ENCODE data around the gene SIVA1.

The SIVA1 gene

DNA sequence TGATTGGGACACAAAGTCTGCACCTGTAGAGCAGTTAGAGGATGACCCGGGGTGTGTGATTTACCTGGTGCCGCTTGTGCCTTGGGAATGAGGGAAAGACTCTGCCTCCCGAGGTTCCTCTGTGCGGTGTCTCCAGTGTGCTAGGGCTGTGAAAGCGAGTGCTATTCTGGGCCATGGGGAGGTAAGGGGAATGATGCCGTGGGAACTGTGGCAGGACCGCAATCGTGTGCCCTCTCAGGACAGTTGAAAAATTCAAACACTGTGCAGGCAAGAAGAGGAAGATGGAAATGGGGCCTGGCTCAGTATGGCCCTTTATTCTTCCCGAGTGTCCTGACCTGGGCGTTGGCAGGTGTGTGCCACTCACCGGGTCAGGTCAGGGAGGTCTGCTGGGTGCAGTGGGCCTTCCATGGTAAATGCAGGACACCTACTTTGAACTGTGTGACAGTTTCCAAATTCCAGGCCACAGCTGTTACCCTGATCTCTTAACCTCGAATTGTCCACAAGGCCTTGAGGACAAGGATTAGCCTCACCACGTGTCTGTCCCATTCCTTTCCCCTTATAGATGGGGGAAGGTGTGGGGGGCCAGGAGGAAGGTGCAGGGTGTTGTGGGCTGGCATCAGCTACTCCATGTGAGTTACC lies 1.4 kb downstream of the SIVA1 start:
- peak overlapping the region; percentile 95 for H3K4me2 ChIP-seq (ENCODE audit: low read length)
- peaks cover 3% of the 10 kb centered on the region for H3K79me2 ChIP-seq
- peak overlapping the region; percentile 99 for H3K4me3 ChIP-seq (ENCODE audit: low read depth, low read length)
- no peaks in the 10 kb centered on the region for H3K9me3 ChIP-seq (ENCODE audit: control insufficient read depth, low read length)
- no peaks in the 10 kb centered on the region for H3K27me3 ChIP-seq (ENCODE audit: control insufficient read depth, insufficient read depth, low read length)
- no peak overlapping the region for H2AFZ ChIP-seq
- TF ChIP-seq, protein P1, sequence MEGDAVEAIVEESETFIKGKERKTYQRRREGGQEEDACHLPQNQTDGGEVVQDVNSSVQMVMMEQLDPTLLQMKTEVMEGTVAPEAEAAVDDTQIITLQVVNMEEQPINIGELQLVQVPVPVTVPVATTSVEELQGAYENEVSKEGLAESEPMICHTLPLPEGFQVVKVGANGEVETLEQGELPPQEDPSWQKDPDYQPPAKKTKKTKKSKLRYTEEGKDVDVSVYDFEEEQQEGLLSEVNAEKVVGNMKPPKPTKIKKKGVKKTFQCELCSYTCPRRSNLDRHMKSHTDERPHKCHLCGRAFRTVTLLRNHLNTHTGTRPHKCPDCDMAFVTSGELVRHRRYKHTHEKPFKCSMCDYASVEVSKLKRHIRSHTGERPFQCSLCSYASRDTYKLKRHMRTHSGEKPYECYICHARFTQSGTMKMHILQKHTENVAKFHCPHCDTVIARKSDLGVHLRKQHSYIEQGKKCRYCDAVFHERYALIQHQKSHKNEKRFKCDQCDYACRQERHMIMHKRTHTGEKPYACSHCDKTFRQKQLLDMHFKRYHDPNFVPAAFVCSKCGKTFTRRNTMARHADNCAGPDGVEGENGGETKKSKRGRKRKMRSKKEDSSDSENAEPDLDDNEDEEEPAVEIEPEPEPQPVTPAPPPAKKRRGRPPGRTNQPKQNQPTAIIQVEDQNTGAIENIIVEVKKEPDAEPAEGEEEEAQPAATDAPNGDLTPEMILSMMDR (IDR thresholded peaks at IDR 0.05) = no peak
- H3K36me3 ChIP-seq (ENCODE audit: control insufficient read depth, insufficient read depth, low read length) = no peaks in the 10 kb centered on the region
- H3K9ac ChIP-seq = no peak overlapping the region
- H3K4me1 ChIP-seq = peaks cover 18% of the 10 kb centered on the region
- no peak overlapping the region for H3K27ac ChIP-seq

DNA sequence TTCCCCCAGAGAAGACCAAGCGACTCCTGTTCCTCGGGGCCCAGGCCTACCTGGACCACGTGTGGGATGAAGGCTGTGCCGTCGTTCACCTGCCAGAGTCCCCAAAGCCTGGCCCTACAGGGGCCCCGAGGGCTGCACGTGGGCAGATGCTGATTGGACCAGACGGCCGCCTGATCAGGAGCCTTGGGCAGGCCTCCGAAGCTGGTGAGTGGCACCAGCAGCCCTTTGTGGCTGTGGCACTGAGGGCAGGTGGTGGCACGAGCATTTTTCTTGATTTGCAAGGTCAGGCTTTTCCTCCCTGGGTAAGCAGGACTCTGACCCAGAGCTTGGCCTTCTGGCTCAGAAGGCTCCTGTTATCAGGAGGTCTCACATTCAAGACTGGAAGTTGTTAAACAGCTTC lies 2.7 kb downstream of the SIVA1 start:
- no peaks in the 10 kb centered on the region for H3K36me3 ChIP-seq (ENCODE audit: control insufficient read depth, insufficient read depth, low read length)
- no peak overlapping the region for H3K27ac ChIP-seq
- H3K79me2 ChIP-seq = peaks cover 3% of the 10 kb centered on the region
- no peak overlapping the region for H3K4me2 ChIP-seq (ENCODE audit: low read length)
- TF ChIP-seq, protein P1 (IDR thresholded peaks at IDR 0.05) = no peak
- H3K4me1 ChIP-seq = peaks cover 18% of the 10 kb centered on the region
- no peak overlapping the region for H2AFZ ChIP-seq
- H3K27me3 ChIP-seq (ENCODE audit: control insufficient read depth, insufficient read depth, low read length) = no peaks in the 10 kb centered on the region
- H3K4me3 ChIP-seq (ENCODE audit: low read depth, low read length) = no peak overlapping the region
- no peaks in the 10 kb centered on the region for H3K9me3 ChIP-seq (ENCODE audit: control insufficient read depth, low read length)
- H3K9ac ChIP-seq = no peak overlapping the region

DNA sequence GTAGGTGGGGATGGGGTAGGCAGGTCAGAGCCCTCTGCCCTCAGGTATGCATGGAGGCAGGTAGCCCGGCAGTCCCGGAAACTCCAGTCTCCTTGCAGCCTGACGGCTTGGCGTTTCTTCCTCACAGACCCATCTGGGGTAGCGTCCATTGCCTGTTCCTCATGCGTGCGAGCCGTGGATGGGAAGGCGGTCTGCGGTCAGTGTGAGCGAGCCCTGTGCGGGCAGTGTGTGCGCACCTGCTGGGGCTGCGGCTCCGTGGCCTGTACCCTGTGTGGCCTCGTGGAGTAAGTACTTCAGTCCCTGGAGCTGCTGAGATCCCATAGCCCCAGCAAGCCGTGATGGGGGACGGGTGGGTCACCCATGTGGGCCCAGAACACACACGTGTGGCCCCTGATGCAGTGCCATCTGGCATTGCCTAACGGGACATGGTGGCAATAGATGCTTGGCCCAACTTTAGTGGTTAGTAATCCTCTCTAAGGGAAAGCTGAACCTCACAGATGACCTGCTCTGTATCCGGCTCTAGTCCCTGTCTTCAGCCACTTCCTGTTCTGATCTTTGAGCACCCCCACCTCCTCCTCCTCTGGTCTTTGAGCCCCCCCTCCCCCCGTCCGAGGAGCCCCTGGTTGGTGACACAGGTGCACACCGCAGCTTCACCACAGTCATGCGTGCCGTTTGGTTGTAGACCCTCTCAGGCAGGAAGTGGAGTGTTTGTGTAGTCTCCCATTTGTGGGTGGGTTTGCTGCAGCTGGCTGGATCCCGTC lies 3.7 kb downstream of the SIVA1 start:
- H3K27me3 ChIP-seq (ENCODE audit: control insufficient read depth, insufficient read depth, low read length) = no peaks in the 10 kb centered on the region
- H3K36me3 ChIP-seq (ENCODE audit: control insufficient read depth, insufficient read depth, low read length) = no peaks in the 10 kb centered on the region

DNA sequence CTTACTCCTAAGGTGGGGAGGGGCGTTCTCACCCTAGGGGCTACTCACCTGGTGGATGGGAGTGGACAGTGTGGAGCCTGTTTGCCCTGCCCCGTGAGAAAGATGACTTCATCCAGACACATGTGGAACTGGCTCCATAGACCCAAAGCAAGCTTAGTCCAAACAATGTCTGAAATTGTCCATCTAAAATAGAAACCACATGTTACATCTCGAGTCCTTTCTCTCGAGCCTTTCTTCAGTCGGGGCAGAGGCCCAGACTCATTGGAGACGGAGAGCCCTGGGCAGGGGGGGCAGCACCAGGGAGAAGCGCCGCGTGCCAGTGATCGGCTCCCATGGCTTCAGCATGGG lies 4.3 kb downstream of the SIVA1 start:
- Histone ChIP-seq H3K9me3 (ENCODE audit: control insufficient read depth, low read length) (no peaks in the 10 kb centered on the region), H3K36me3 (ENCODE audit: control insufficient read depth, insufficient read depth, low read length) (no peaks in the 10 kb centered on the region), H3K4me1 (peaks cover 18% of the 10 kb centered on the region), H3K27ac (no peak overlapping the region), H3K9ac (no peak overlapping the region), H3K4me2 (ENCODE audit: low read length) (no peak overlapping the region), H3K79me2 (peaks cover 3% of the 10 kb centered on the region), H3K27me3 (ENCODE audit: control insufficient read depth, insufficient read depth, low read length) (no peaks in the 10 kb centered on the region), H3K4me3 (ENCODE audit: low read depth, low read length) (no peak overlapping the region), H2AFZ (no peak overlapping the region)
- TF ChIP-seq, protein P1 (IDR thresholded peaks at IDR 0.05) = no peak

More for the DNA sequence above, 3.7 kb downstream of the SIVA1 start:
- no peaks in the 10 kb centered on the region for H3K9me3 ChIP-seq (ENCODE audit: control insufficient read depth, low read length)
- H3K4me2 ChIP-seq (ENCODE audit: low read length) = no peak overlapping the region
- peaks cover 3% of the 10 kb centered on the region for H3K79me2 ChIP-seq
- no peak overlapping the region for H3K27ac ChIP-seq
- TF ChIP-seq, protein P1 (IDR thresholded peaks at IDR 0.05) = no peak
- no peak overlapping the region for H2AFZ ChIP-seq
- no peak overlapping the region for H3K4me3 ChIP-seq (ENCODE audit: low read depth, low read length)
- H3K9ac ChIP-seq = no peak overlapping the region
- peaks cover 18% of the 10 kb centered on the region for H3K4me1 ChIP-seq
